RCC 7860 (cell line): ENCODE data around the gene MPC1.
"Not testable (repeated sequence)": the region's sequence is repeated elsewhere in the genome, so short reads cannot be mapped to it uniquely, and the experiment has no call there.

ENCODE experiments used
- DNase-seq: peaks from one replicate; pipeline ENCODE4 v3.0.0-alpha.2; 2015; ENCODE audit warnings: low spot score
- FAIRE-seq: peaks from 2 replicates; lab custom pipeline; 2012; peaks lifted over from hg19 to GRCh38; lab: Jason Lieb, UNC

The MPC1 gene

GRCh38 chr6:166351715-166352285 lies 30.9 kb downstream of the MPC1 start:
- DNase-seq, result no peak
- no peak for FAIRE-seq

- DNase-seq (no peak), FAIRE-seq (no peak)
These were observed 34.3 kb downstream of the MPC1 start for GRCh38 chr6:166348305-166348949.

GRCh38 chr6:166346965-166347364 lies 35.8 kb downstream of the MPC1 start:
- DNase-seq (no peak), FAIRE-seq (no peak)

GRCh38 chr6:166346449-166346848 lies 36.3 kb downstream of the MPC1 start:
- DNase-seq (no peak), FAIRE-seq (no peak)

- DNase-seq, FAIRE-seq: not testable (repeated sequence)
These were observed 37.1 kb downstream of the MPC1 start for GRCh38 chr6:166345672-166346071.

GRCh38 chr6:166344921-166345320 lies 37.8 kb downstream of the MPC1 start:
- not testable (repeated sequence) for DNase-seq

GRCh38 chr6:166344240-166344639 lies 38.5 kb downstream of the MPC1 start:
- DNase-seq, result peak; percentile 7
- FAIRE-seq, result no peak

More at GRCh38 chr6:166344921-166345320, 37.8 kb downstream of the MPC1 start:
- not testable (repeated sequence) for FAIRE-seq

GRCh38 chr6:166343150-166343487 lies 39.6 kb downstream of the MPC1 start:
- FAIRE-seq (no peak), DNase-seq (no peak)

- DNase-seq (peak; percentile 37), FAIRE-seq (no peak)
These were observed 40.2 kb downstream of the MPC1 start, which contains the start of gene SFT2D1 for GRCh38 chr6:166342349-166343149. Gene SFT2D1, minus strand, starts transcription at chr6:166342545. Its CDS starts 64 bp downstream, at chr6:166342481.

- DNase-seq, result no peak
- FAIRE-seq, result no peak
These were observed 40.8 kb downstream of the MPC1 start for GRCh38 chr6:166341977-166342348.

GRCh38 chr6:166341464-166341863 lies 41.3 kb downstream of the MPC1 start:
- FAIRE-seq (no peak), DNase-seq (no peak)

GRCh38 chr6:166338854-166339253 lies 43.9 kb downstream of the MPC1 start:
- DNase-seq (no peak), FAIRE-seq (no peak)

- DNase-seq (no peak), FAIRE-seq (no peak)
These were observed 45.9 kb downstream of the MPC1 start for GRCh38 chr6:166336847-166337246.

GRCh38 chr6:166335378-166336302 lies 47.1 kb downstream of the MPC1 start:
- no peak for DNase-seq
- no peak for FAIRE-seq

GRCh38 chr6:166334878-166335277 lies 47.9 kb downstream of the MPC1 start:
- DNase-seq, result no peak
- FAIRE-seq, result no peak

GRCh38 chr6:166333172-166333995 lies 49.4 kb downstream of the MPC1 start:
- DNase-seq, result no peak
- FAIRE-seq, result no peak

GRCh38 chr6:166331503-166332415 lies 51.0 kb downstream of the MPC1 start:
- DNase-seq, result no peak
- FAIRE-seq, result no peak

GRCh38 chr6:166330612-166331011 lies 52.1 kb downstream of the MPC1 start:
- FAIRE-seq (no peak), DNase-seq (no peak)
